K562 (cell line): ENCODE data around the gene AFDN. TPM values are rescaled to one million over a fixed set of nuclear protein-coding genes. Genes with fewer than 3 reads are reported as not detected.

Experiments
- ARNT ChIP-seq, 2 experiments: fragments of 450-650 bp; IDR thresholded peaks; 2 replicates each; pipeline ENCODE4 v1.6.1; 2016; ENCODE audit warnings: mild to moderate bottlenecking in 1 of 2
- BDP1 ChIP-seq: IDR thresholded peaks from 3 replicates; pipeline ENCODE4 v1.6.1; 2011; ENCODE audit not compliant: insufficient read length, insufficient read depth
- BHLHE40 ChIP-seq: IDR thresholded peaks from 2 replicates; pipeline ENCODE4 v1.6.1; 2011; ENCODE audit warnings: low read length, improper control_type of control experiment
- CBX3 ChIP-seq, 2 experiments: IDR thresholded peaks; 1 replicate in 1 of 2; 2 replicates in 1 of 2; pipeline ENCODE4 v1.6.1; 2012; ENCODE audit warnings: inconsistent platforms in 2 of 2, low read length in 2 of 2, borderline replicate concordance in 1 of 2, control low read depth in 1 of 2
- HDAC6 ChIP-seq: IDR thresholded peaks from 2 replicates; pipeline ENCODE4 v1.6.1; 2012; ENCODE audit warnings: low read depth, mild to moderate bottlenecking, control low read depth, inconsistent platforms, low read length, moderate library complexity
- HNRNPLL ChIP-seq: fragments of 200-400 bp; formaldehyde crosslinking; IDR thresholded peaks from 2 replicates; pipeline ENCODE4 v1.6.1; 2017; ENCODE audit warnings: low read length, low read depth, mild to moderate bottlenecking; ENCODE audit not compliant: poor library complexity, severe bottlenecking
- HSF4 ChIP-seq: fragments of 250-450 bp; sonication (Bioruptor Pico); IDR thresholded peaks from 2 replicates; pipeline ENCODE4 v2.1.2; 2022; ENCODE audit warnings: mild to moderate bottlenecking, moderate library complexity, borderline replicate concordance
- JUNB ChIP-seq: fragments of 450-650 bp; formaldehyde crosslinking; conservative IDR thresholded peaks from 2 replicates; pipeline ENCODE4 v1.4.0; 2020; ENCODE audit warnings: mild to moderate bottlenecking
- NFXL1 ChIP-seq: fragments of 450-650 bp; formaldehyde crosslinking; IDR thresholded peaks from 2 replicates; pipeline ENCODE4 v1.4.0; 2021; ENCODE audit warnings: mild to moderate bottlenecking
- SNIP1 ChIP-seq: fragments of 450-650 bp; IDR thresholded peaks from 2 replicates; pipeline ENCODE4 v1.7.1; 2017; ENCODE audit warnings: low read depth, mild to moderate bottlenecking
- TARDBP ChIP-seq: fragments of 450-650 bp; IDR thresholded peaks from 2 replicates; pipeline ENCODE4 v1.6.1; 2016
- USF1 ChIP-seq: sonication (generic); formaldehyde crosslinking; IDR thresholded peaks from 2 replicates; pipeline ENCODE4 v1.9.0; 2022; ENCODE audit warnings: mild to moderate bottlenecking, missing genetic modification reagents
- ZBTB1 ChIP-seq: sonication (generic); formaldehyde crosslinking; IDR thresholded peaks from 2 replicates; pipeline ENCODE4 v1.8.1; 2023; ENCODE audit warnings: missing genetic modification reagents, low read depth, mild to moderate bottlenecking, borderline replicate concordance
- ZC3H4 ChIP-seq: sonication (generic); formaldehyde crosslinking; IDR thresholded peaks from 2 replicates; pipeline ENCODE4 v1.9.0; 2021; ENCODE audit warnings: missing genetic modification reagents, borderline replicate concordance
- ZNF24 ChIP-seq: fragments of 450-650 bp; IDR thresholded peaks from 2 replicates; pipeline ENCODE4 v1.6.1; 2016
- ZNF316 ChIP-seq: fragments of 450-650 bp; IDR thresholded peaks from 2 replicates; pipeline ENCODE4 v1.6.1; 2016
- polyA plus RNA-seq, 8 experiments: library from polyadenylated mRNA; depleted of rRNA in 4 of 8; stranded (reverse) in 5 of 8; unstranded in 3 of 8; fragments of >200 nt; fragmentation: Nextera tagmentation in 2 of 8; fragmentation: Illumina TruSeq in 1 of 8; extraction: Ambion mirVana in 2 of 8; extraction: Trizol in 1 of 8; gene quantifications; 2 replicates each; pipeline versions ENCODE4 v1.2.1 to v1.2.3, GENCODE V29; 2011 to 2014; ENCODE audit warnings: inconsistent platforms in 1 of 8, missing spikeins in 1 of 8
- total RNA-seq, 7 experiments: library from RNA; depleted of rRNA in 6 of 7; stranded (reverse); fragments of >200 nt in 6 of 7; fragmentation: Illumina TruSeq in 2 of 7; extraction: Trizol in 2 of 7; gene quantifications; 2 replicates each; pipeline versions ENCODE4 v1.2.1 to v1.2.3, GENCODE V29; 2011 to 2021; ENCODE audit warnings: low replicate concordance in 1 of 7
- TF ChIP-seq, protein P1 (sequence below): fragments of 250-450 bp; sonication (Bioruptor Pico); IDR thresholded peaks from 2 replicates; pipeline ENCODE4 v1.9.0; 2021; ENCODE audit warnings: mild to moderate bottlenecking
- TF ChIP-seq, protein P2 (sequence below): fragments of 450-650 bp; IDR thresholded peaks from 2 replicates; pipeline ENCODE4 v1.6.1; 2016; ENCODE audit warnings: low read depth

Gene AFDN
- total and polyA plus RNA-seq, 9 of the 15 experiments (the other 6 are each of a cell fraction or from before 2014, with no cell fraction given), result 7.2 to 129 (median 105) TPM

- TF ChIP-seq USF1 (peak; percentile 71), HSF4 (CRISPR knock-in tag) (no peak), NFXL1 (CRISPR knock-in tag) (no peak), BHLHE40 (peak; percentile 50), HDAC6 (0 out of 2 replicates have a peak, but pooled peaks have one; percentile 70), TARDBP (no peak), SNIP1 (no peak), ZC3H4 (CRISPR knock-in tag) (no peak), JUNB (CRISPR knock-in tag) (no peak), ZNF316 (peak; percentile 74), CBX3 (IDR thresholded peaks at IDR 0.05; ENCODE audit: borderline replicate concordance in 1 of 2, low read length in 2 of 2) (no peak; a peak in 1 of 3 replicates), BDP1 (no peak), ZBTB1 (CRISPR knock-in tag) (no peak), HNRNPLL (peak; percentile 95), ZNF24 (no peak), ARNT (IDR thresholded peaks at IDR 0.05) (no peak)
- TF ChIP-seq, protein P1, sequence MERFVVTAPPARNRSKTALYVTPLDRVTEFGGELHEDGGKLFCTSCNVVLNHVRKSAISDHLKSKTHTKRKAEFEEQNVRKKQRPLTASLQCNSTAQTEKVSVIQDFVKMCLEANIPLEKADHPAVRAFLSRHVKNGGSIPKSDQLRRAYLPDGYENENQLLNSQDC (CRISPR knock-in tag), result no peak
- TF ChIP-seq, protein P2, sequence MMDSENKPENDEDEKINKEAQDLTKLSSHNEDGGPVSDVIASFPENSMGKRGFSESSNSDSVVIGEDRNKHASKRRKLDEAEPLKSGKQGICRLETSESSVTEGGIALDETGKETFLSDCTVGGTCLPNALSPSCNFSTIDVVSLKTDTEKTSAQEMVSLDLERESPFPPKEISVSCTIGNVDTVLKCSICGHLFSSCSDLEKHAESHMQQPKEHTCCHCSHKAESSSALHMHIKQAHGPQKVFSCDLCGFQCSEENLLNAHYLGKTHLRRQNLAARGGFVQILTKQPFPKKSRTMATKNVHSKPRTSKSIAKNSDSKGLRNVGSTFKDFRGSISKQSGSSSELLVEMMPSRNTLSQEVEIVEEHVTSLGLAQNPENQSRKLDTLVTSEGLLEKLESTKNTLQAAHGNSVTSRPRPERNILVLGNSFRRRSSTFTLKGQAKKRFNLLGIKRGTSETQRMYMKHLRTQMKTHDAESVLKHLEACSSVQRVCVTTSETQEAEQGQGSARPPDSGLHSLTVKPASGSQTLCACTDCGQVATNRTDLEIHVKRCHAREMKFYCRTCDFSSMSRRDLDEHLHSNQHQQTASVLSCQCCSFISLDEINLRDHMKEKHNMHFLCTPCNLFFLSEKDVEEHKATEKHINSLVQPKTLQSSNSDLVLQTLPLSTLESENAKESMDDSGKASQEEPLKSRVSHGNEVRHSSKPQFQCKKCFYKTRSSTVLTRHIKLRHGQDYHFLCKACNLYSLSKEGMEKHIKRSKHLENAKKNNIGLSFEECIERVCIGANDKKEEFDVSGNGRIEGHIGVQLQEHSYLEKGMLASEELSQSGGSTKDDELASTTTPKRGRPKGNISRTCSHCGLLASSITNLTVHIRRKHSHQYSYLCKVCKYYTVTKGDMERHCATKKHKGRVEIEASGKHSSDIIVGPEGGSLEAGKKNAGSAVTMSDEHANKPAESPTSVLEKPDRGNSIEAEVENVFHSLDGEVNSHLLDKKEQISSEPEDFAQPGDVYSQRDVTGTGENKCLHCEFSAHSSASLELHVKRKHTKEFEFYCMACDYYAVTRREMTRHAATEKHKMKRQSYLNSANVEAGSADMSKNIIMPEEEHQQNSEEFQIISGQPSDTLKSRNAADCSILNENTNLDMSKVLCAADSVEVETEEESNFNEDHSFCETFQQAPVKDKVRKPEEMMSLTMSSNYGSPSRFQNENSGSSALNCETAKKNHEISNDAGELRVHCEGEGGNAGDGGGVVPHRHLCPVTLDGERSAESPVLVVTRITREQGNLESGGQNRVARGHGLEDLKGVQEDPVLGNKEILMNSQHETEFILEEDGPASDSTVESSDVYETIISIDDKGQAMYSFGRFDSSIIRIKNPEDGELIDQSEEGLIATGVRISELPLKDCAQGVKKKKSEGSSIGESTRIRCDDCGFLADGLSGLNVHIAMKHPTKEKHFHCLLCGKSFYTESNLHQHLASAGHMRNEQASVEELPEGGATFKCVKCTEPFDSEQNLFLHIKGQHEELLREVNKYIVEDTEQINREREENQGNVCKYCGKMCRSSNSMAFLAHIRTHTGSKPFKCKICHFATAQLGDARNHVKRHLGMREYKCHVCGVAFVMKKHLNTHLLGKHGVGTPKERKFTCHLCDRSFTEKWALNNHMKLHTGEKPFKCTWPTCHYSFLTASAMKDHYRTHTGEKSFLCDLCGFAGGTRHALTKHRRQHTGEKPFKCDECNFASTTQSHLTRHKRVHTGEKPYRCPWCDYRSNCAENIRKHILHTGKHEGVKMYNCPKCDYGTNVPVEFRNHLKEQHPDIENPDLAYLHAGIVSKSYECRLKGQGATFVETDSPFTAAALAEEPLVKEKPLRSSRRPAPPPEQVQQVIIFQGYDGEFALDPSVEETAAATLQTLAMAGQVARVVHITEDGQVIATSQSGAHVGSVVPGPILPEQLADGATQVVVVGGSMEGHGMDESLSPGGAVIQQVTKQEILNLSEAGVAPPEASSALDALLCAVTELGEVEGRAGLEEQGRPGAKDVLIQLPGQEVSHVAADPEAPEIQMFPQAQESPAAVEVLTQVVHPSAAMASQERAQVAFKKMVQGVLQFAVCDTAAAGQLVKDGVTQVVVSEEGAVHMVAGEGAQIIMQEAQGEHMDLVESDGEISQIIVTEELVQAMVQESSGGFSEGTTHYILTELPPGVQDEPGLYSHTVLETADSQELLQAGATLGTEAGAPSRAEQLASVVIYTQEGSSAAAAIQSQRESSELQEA, result no peak
These were observed 1.1 kb upstream of the AFDN start (continued) for GRCh38 chr6:167825332-167826229.
